Peyer's patch (tissue), 4 donors: ENCODE results near the gene ZNF778.

Source experiments
- POLR2A ChIP-seq, 2 donors: fragments of 450-650 bp; IDR thresholded peaks; one replicate each; pipeline ENCODE4 v1.5.1; 2017; ENCODE audit warnings: antibody characterized with exemption in 2 of 2, mild to moderate bottlenecking in 2 of 2, moderate library complexity in 2 of 2
- TF ChIP-seq, protein P1 (sequence below), 6 experiments: fragments of 450-650 bp in 4 of 6; fragments of 200-600 bp in 2 of 6; sonication (generic) in 1 of 6; IDR thresholded peaks; one replicate each; pipeline ENCODE4 v1.5.1; 2017 to 2019; ENCODE audit warnings: antibody characterized with exemption in 6 of 6, mild to moderate bottlenecking in 3 of 6, moderate library complexity in 1 of 6

DNA sequence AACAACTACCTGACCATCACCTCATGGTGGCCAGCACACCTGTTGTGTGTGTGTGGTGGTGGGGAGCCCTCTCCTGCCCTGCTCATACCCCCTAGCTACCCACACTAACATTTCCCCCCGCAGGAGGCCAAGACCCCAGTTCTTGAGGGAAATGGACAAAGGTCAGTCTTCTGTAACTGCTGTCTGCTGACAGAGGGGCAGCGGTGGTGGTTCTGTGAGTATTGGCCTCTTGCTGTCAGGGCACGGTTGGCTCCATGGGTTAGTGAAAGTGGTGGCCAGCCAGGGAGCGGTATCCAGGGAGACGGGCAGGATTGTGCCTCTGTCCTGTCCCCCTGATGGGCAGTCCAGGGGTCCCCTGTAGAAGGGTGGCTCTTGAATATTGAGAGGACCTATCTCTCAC is 26.2 kb downstream of the ZNF778 start:
- no peak for TF ChIP-seq POLR2A (IDR thresholded peaks at IDR 0.05)
- TF ChIP-seq, protein P1, sequence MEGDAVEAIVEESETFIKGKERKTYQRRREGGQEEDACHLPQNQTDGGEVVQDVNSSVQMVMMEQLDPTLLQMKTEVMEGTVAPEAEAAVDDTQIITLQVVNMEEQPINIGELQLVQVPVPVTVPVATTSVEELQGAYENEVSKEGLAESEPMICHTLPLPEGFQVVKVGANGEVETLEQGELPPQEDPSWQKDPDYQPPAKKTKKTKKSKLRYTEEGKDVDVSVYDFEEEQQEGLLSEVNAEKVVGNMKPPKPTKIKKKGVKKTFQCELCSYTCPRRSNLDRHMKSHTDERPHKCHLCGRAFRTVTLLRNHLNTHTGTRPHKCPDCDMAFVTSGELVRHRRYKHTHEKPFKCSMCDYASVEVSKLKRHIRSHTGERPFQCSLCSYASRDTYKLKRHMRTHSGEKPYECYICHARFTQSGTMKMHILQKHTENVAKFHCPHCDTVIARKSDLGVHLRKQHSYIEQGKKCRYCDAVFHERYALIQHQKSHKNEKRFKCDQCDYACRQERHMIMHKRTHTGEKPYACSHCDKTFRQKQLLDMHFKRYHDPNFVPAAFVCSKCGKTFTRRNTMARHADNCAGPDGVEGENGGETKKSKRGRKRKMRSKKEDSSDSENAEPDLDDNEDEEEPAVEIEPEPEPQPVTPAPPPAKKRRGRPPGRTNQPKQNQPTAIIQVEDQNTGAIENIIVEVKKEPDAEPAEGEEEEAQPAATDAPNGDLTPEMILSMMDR (IDR thresholded peaks at IDR 0.05) = no peak
